Limb (tissue), 2 donors: ENCODE data around the gene MTLN.
"Not testable (repeated sequence)": the region's sequence is repeated elsewhere in the genome, so short reads cannot be mapped to it uniquely, and the experiment has no call there.

Experiments
- DNase-seq, 2 donors: peaks; one replicate each; pipeline ENCODE4 v3.0.0-alpha.2; 2016; ENCODE audit errors: extremely low spot score in 2 of 2

MTLN gene

GRCh38 chr2:110211938-110212858 is at the start of gene MTLN:
Gene MTLN (minus strand): TSS chr2:110212547. CDS start chr2:110212525, 22 bp downstream.
- DNase-seq, result peak; percentile 70 to 88

- DNase-seq, result not testable (repeated sequence)
Observed at GRCh38 chr2:110261910-110262309, 49.6 kb upstream of the MTLN start.

DNA sequence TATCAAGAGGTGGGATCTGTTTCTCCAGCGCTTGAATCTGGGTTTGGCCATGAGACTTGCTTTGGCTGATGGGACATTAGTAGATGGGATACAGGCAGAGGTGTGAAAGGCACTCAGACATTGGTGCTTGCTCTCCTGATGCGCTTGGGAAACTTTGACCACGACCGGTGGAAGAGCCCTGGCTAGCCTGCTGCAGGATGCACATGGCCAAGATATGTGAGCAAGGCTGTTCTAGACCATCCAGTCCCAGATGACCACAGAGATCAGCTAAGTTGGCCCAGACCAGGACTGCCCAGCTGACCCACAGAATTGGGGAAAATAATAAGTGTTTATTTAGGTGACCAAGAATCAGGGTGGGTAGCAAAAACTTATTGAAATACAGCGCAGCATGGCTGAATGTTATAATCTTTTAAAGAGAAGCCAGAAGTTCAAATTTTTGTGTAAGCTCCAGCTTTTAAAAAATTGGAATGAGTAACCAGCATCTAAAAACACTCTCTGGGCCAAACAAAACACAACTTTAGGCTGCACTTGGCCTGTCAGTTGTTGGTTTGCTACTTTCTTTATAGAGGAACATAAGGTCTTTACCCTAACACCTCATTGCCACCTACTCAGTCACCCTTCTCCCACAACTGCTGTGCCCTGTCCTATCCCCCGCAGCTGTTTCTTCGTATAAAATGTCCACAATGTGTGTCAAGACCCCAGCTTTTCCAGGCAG is 35.9 kb upstream of the MTLN start:
- peak in 1 of 2 donors; percentile 14 for DNase-seq

DNA sequence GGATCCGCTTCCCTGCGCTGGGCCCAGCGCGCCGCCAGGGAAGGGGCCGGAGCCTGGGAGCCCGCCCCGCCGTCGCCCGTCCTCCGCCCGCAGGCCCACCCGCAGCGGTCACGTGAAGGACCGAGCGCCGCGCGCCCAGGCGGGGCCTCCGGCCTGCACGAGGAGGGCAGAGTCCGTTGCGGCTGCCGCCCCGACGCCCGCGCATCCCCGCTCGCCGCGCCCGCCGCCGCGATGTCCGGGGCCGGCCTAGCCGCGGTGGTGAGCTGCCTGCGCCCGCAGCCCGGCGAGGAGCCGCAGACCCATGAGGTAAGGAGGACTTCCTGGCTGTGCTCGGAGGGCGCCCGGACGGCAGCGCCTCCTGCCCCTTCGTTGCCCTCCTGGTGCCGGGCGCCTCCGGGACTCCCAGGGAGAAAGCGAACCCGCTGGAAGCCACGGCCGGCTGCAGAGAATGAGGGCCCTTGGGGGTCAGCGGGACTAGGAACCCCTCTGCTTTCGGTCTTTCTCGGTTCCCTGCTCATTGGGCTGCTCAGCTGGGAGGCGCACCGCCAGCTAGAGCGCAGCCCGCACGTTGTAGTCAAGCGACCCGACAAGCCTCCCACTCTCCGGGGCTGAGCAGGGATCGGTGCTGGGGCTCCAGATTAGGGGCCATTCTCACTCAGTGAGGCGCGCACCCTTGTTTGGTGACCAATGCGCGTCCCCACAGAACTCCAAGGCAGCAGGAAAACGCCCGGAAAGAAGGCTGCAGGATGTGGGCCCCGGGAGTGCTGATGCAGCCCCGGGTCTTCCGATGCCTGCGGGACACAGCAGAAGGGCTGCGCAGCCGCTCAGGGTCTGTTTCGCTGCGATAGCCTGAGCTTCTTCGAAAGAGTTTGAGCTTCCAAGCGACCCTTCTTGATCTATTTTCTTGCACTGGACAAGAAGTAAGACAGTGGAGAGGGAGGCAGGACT is 33.4 kb upstream of the MTLN start:
- not testable (repeated sequence) for DNase-seq

- DNase-seq, result not testable (repeated sequence)
Observed at GRCh38 chr2:110243283-110243682, 30.9 kb upstream of the MTLN start.

- not testable (repeated sequence) for DNase-seq
Observed at GRCh38 chr2:110234514-110234913, 22.2 kb upstream of the MTLN start.

DNA sequence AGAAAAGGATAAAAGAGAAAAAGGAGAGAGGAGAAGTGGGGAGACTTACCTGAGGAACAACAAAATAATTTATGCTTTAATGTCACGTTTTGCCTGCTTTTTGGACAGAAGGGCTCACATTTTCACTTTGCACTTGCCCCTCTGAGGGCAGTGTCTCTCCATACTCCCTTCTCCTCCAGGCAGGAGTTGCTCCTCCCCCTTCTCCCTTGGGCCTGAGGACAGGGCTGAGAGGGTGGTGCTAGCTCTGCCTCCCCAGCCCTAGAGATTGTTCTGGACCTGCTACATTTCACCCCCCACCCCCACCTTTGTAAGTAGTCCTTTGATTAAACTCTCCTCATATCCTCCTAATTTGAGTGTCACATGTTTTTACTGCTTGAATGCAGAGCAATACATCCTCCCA is 17.5 kb upstream of the MTLN start:
- DNase-seq, result not testable (repeated sequence)

DNA sequence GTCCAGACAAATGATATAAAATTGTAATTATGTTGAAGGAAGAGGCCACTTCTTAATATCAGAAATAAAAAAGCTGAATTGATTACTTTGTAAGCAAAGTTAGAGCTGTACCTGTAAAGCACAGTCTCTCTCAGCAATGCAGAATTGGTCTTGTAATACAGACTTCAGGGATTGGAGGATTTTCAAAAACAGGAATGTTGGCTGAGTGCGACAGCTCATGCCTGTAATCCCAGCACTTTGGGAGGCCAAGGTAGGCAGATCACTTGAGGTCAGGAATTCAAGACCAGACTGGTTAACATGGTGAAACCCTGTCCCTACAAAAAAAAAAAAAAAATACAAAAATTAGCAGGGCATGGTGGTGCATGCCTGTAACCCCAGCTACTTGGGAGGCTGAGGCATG is 10.3 kb upstream of the MTLN start:
- DNase-seq, result not testable (repeated sequence)

DNA sequence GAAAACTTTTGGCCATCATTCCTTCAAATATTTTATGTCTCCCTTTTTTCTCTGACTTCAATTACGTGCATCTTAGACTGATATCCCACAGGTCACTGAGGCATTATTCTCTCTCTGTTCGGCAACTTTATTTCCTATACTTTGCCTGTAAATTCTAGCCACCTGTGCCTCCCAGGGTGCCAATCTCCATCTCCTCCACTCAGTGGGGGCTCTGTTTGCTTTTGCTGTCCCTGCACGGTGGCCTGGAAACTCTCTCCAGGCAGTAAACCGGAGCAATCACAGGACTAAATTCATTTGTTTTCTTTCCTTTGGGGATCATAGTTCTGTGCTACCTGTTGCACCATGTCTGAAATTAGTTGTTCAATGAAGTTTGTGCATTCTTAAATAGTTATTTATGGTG is 9.6 kb upstream of the MTLN start:
- DNase-seq, result no peak

DNA sequence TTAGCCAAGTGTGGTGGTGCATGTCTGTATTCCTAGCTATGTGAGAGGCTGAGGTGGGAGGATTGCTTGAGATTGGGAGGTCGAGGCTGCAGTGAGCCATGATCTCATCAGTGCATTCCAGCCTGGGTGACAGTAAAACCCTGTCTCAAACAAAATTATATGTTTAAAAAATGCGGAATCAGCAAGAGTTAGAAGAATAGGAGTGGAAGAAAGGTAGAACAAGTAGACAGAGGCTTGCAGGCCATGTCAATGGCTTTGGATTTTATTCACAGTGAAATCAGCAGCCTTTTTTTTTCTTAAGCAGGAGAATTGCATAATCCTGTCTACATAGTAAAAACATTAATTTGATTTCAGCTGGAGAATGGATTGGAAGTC is 7.8 kb upstream of the MTLN start:
- no peak for DNase-seq

GRCh38 chr2:110219496-110220189 is 7.3 kb upstream of the MTLN start:
- no peak for DNase-seq

DNA sequence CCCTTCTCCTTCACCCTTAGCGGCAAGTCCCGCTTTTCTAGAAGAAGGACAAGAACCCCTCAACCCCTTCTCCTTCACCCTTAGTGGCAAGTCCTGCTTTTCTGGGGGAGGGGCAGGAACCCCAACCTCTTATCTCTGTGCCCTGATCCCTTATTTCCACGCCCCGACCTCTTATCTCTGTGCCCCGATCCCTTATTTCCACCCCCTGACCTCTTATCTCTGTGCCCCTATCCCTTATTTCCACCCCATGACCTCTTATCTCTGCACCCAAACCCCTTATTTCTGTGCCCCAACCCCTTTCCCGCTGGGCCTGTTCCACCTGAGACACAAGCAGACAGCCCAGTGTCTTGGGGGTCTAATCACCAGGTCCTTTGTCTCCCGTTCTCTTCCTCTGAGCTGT is 6.5 kb upstream of the MTLN start:
- not testable (repeated sequence) for DNase-seq

DNA sequence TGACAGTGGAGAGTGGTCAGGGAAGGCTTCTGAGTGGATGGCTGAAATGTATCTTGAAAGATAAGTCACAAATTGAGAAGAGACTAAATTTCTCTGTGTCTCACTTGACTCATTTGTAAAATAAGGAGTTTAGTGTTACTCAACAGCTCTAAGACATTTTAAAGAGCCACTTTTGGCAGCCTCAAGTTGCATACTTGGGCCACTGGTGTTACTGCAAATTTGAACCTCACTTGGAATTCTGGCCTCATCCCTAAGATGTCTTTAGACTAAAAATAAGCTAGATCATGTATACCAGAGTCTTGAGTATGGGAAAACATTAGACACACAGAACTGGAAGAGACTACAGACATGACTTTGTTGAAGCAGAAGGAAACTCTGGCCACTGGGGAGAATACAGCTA is 4.5 kb upstream of the MTLN start:
- no peak for DNase-seq

- no peak for DNase-seq
Observed at GRCh38 chr2:110216199-110216598, 3.9 kb upstream of the MTLN start.

- DNase-seq, result no peak
Observed at GRCh38 chr2:110215566-110216158, 3.3 kb upstream of the MTLN start.

DNA sequence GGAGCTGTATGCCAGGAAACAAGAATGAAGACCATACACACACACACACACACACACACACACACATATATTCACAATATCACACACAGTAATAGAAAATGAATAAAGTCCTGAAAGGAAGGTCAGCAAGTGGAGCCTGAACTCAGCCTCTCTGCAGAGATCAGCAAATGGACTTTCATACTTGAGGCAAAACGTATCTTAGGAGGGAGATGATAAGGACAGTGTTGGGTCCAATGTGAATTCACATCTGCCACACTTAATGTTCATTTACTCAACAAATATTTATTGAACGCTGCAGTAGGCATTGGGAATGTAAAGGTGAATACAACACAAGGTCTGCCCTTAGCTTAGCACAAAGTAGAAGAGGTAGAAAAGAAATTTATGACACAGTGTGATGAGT is 2.7 kb upstream of the MTLN start:
- DNase-seq, result no peak

- DNase-seq, result not testable (repeated sequence)
Observed at GRCh38 chr2:110213522-110213921, 1.2 kb upstream of the MTLN start.

DNA sequence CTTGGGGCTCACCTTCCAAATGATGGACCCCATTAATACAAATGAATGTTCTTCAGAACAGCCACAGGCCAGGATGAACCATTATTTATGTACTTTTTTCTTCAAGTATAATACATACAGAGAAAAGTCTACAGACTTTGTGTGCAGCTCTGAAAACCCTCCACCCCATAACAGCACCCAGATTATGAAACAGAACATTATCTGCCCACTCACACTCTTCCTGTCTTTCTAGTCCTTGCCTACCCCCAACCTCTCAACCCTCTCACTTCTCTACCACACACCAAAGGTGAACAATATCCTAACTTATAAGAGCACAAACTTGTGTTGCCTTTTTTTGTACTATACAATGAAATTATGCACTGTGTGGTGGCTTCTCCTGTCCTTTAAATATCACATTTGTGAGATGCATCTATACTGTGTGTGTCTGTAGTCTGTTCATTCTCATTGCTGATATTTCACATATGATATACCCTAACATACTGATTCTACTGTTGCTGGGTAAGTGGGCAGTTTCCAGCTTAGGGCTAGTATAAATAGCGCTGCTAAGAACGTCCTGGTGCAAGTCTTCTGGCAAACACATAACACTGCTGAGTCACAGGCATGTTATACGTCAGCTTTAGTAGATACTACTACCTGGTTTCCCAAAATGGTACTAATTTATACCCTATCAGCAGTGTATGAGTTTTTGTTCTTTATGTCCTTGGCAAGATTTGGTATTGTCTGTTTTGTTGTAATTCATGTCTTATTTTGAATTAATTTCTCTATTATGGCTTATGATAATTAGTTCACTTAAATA is 6.5 kb downstream of the MTLN start:
- no peak for DNase-seq
